Right hindlimb (tissue), 1 donor: ENCODE data around the gene SP1.
"Not testable (repeated sequence)": the region's sequence is repeated elsewhere in the genome, so short reads cannot be mapped to it uniquely, and the experiment has no call there.

Experiments
- DNase-seq: peaks from one replicate; pipeline ENCODE4 v3.0.0-alpha.2; 2018

SP1 gene

GRCh38 chr12:53414756-53415417 is 34.9 kb downstream of the SP1 start:
- no peak for DNase-seq

- DNase-seq, result not testable (repeated sequence)
These were observed 35.9 kb downstream of the SP1 start for GRCh38 chr12:53415752-53416389.

GRCh38 chr12:53417291-53417816 is 37.4 kb downstream of the SP1 start:
- DNase-seq, result not testable (repeated sequence)

- no peak for DNase-seq
These were observed 38.2 kb downstream of the SP1 start for GRCh38 chr12:53418221-53418620.

- no peak for DNase-seq
These were observed 39.8 kb downstream of the SP1 start for GRCh38 chr12:53419756-53420155.

GRCh38 chr12:53422247-53422646 is 42.3 kb downstream of the SP1 start:
- not testable (repeated sequence) for DNase-seq

GRCh38 chr12:53423597-53423996 is 43.6 kb downstream of the SP1 start, which contains the start of gene AMHR2:
TSS of gene AMHR2 (plus strand) at chr12:53423855. CDS start at chr12:53423935, 80 bp downstream.
- DNase-seq, result no peak

- no peak for DNase-seq
These were observed 44.9 kb downstream of the SP1 start for GRCh38 chr12:53424626-53425514.

GRCh38 chr12:53425515-53426150 is 45.7 kb downstream of the SP1 start:
- DNase-seq, result no peak

- no peak for DNase-seq
These were observed 48.1 kb downstream of the SP1 start for GRCh38 chr12:53427905-53428594.

- no peak for DNase-seq
These were observed 48.8 kb downstream of the SP1 start for GRCh38 chr12:53428741-53429140.

GRCh38 chr12:53430116-53430515 is 50.1 kb downstream of the SP1 start:
- DNase-seq, result no peak

GRCh38 chr12:53431187-53431586 is 51.2 kb downstream of the SP1 start:
- no peak for DNase-seq

GRCh38 chr12:53435326-53435725 is 55.4 kb downstream of the SP1 start:
- not testable (repeated sequence) for DNase-seq

- not testable (repeated sequence) for DNase-seq
These were observed 59.6 kb downstream of the SP1 start for GRCh38 chr12:53439582-53439981.

- peak; percentile 99 for DNase-seq
These were observed 61.3 kb downstream of the SP1 start, which contains the start of gene PRR13 for GRCh38 chr12:53441040-53441833. TSS of gene PRR13 (plus strand) at chr12:53441734. CDS start at chr12:53442715, 981 bp downstream.

- no peak for DNase-seq
These were observed 64.0 kb downstream of the SP1 start for GRCh38 chr12:53443955-53444354.

GRCh38 chr12:53444593-53445325 is 64.8 kb downstream of the SP1 start:
- not testable (repeated sequence) for DNase-seq

- DNase-seq, result no peak
These were observed 71.0 kb downstream of the SP1 start for GRCh38 chr12:53450936-53451335.

- peak; percentile 99 for DNase-seq
These were observed 71.7 kb downstream of the SP1 start, which contains the start of gene PCBP2 for GRCh38 chr12:53451661-53452158. TSS of gene PCBP2 (plus strand) at chr12:53452102. CDS start at chr12:53454801, 2,699 bp downstream.
